H9 (cell line): Measurements from ENCODE around the gene STAT3. TPM values are rescaled to one million over a fixed set of nuclear protein-coding genes. Genes with fewer than 3 reads are reported as not detected.

Experiments used
- DNase-seq: peaks from one replicate; pipeline ENCODE4 v3.0.0-alpha.2; 2017
- H2AFZ ChIP-seq: one replicate; pipeline ENCODE4 v1.6.1; 2013; ENCODE audit warnings: mild to moderate bottlenecking, low read length, control low read depth, moderate library complexity
- H2AK5ac ChIP-seq: 2 replicates; pipeline ENCODE4 v1.6.1; 2013; ENCODE audit warnings: low read length, control low read depth, mixed read lengths; ENCODE audit not compliant: insufficient read length
- H2BK120ac ChIP-seq: one replicate; pipeline ENCODE4 v1.6.1; 2013; ENCODE audit warnings: low read depth, mild to moderate bottlenecking, low read length, control low read depth, inconsistent platforms; ENCODE audit not compliant: poor library complexity, severe bottlenecking
- H2BK12ac ChIP-seq: 2 replicates; pipeline ENCODE4 v1.6.1; 2013; ENCODE audit warnings: low read length, control low read depth, mixed read lengths, low read depth; ENCODE audit not compliant: insufficient read length
- H2BK15ac ChIP-seq: 2 replicates; pipeline ENCODE4 v1.6.1; 2013; ENCODE audit warnings: low read depth, low read length, control low read depth
- H2BK20ac ChIP-seq: one replicate; pipeline ENCODE4 v1.6.1; 2013; ENCODE audit warnings: low read depth, mild to moderate bottlenecking, low read length, control low read depth, inconsistent platforms; ENCODE audit not compliant: poor library complexity, severe bottlenecking
- H2BK5ac ChIP-seq: 2 replicates; pipeline ENCODE4 v1.6.1; 2013; ENCODE audit warnings: low read length, control low read depth, mixed read lengths; ENCODE audit not compliant: insufficient read length
- H3K14ac ChIP-seq: 2 replicates; pipeline ENCODE4 v1.6.1; 2013; ENCODE audit warnings: low read length, control low read depth; ENCODE audit not compliant: insufficient read depth
- H3K18ac ChIP-seq: 2 replicates; pipeline ENCODE4 v1.6.1; 2013; ENCODE audit warnings: low read depth, mild to moderate bottlenecking, mixed read lengths, low read length, control low read depth; ENCODE audit not compliant: insufficient read length
- H3K23ac ChIP-seq: 2 replicates; pipeline ENCODE4 v1.6.1; 2013; ENCODE audit warnings: low read length, control low read depth, mixed read lengths, low read depth; ENCODE audit not compliant: insufficient read length
- H3K23me2 ChIP-seq: 2 replicates; pipeline ENCODE4 v1.6.1; 2013; ENCODE audit warnings: low read depth, mild to moderate bottlenecking, mixed read lengths, low read length, control low read depth; ENCODE audit not compliant: insufficient read length, poor library complexity, severe bottlenecking
- H3K27ac ChIP-seq: 2 replicates; pipeline ENCODE4 v1.5.1; 2013; ENCODE audit warnings: low read length, control low read depth, mixed read lengths, low read depth; ENCODE audit not compliant: insufficient read length
- H3K27me3 ChIP-seq: 2 replicates; pipeline ENCODE4 v1.6.1; 2013; ENCODE audit warnings: low read length, control low read depth, inconsistent platforms; ENCODE audit not compliant: insufficient read depth
- H3K4ac ChIP-seq: 2 replicates; pipeline ENCODE4 v1.6.1; 2013; ENCODE audit warnings: low read depth, mild to moderate bottlenecking, control low read depth, inconsistent platforms, low read length, moderate library complexity
- H3K4me1 ChIP-seq: 2 replicates; pipeline ENCODE4 v1.6.1; 2013; ENCODE audit warnings: low read length, control low read depth, inconsistent platforms; ENCODE audit not compliant: insufficient read depth
- H3K4me2 ChIP-seq: 2 replicates; pipeline ENCODE4 v1.6.1; 2013; ENCODE audit warnings: low read length, control low read depth, mixed read lengths; ENCODE audit not compliant: insufficient read length, insufficient read depth
- H3K56ac ChIP-seq: 2 replicates; pipeline ENCODE4 v1.6.1; 2013; ENCODE audit warnings: low read depth, mild to moderate bottlenecking, mixed read lengths, low read length, control low read depth; ENCODE audit not compliant: insufficient read length
- H3K79me1 ChIP-seq: 2 replicates; pipeline ENCODE4 v1.6.1; 2013; ENCODE audit warnings: low read depth, mild to moderate bottlenecking, moderate library complexity, low read length, control low read depth, inconsistent platforms; ENCODE audit not compliant: insufficient read depth, poor library complexity, severe bottlenecking
- H3K79me2 ChIP-seq: 2 replicates; pipeline ENCODE4 v1.6.1; 2013; ENCODE audit warnings: low read length, control low read depth, inconsistent platforms; ENCODE audit not compliant: insufficient read depth
- H3K9ac ChIP-seq: 2 replicates; pipeline ENCODE4 v1.6.1; 2013; ENCODE audit warnings: low read length, control low read depth, mixed read lengths; ENCODE audit not compliant: insufficient read length; ENCODE audit errors: extremely low read depth
- H3K9me3 ChIP-seq: one replicate; pipeline ENCODE4 v1.6.1; 2013; ENCODE audit warnings: low read depth, low read length, inconsistent platforms; ENCODE audit not compliant: control insufficient read depth
- H3T11ph ChIP-seq: one replicate; pipeline ENCODE4 v1.6.1; 2013; ENCODE audit warnings: mild to moderate bottlenecking, low read length, control low read depth, inconsistent platforms
- H4K20me1 ChIP-seq: one replicate; pipeline ENCODE4 v1.6.1; 2013; ENCODE audit not compliant: control insufficient read depth, insufficient read length, insufficient read depth
- H4K5ac ChIP-seq: 2 replicates; pipeline ENCODE4 v1.6.1; 2013; ENCODE audit warnings: low read depth, mild to moderate bottlenecking, mixed read lengths, low read length, control low read depth; ENCODE audit not compliant: insufficient read length
- H4K8ac ChIP-seq: replicated peaks from 2 replicates; pipeline ENCODE4 v1.6.1; 2013; ENCODE audit warnings: low read length, control low read depth, mixed read lengths, low read depth; ENCODE audit not compliant: insufficient read length
- H4K91ac ChIP-seq: 2 replicates; pipeline ENCODE4 v1.6.1; 2013; ENCODE audit warnings: low read depth, mild to moderate bottlenecking, moderate library complexity, mixed read lengths, low read length, control low read depth; ENCODE audit not compliant: insufficient read length
- H3K27ac Mint-ChIP-seq, 3 experiments: 2 replicates in 2 of 3; 3 replicates in 1 of 3; pipeline ENCODE4 v1.8.0; 2020 to 2021; ENCODE audit warnings: mixed read lengths in 3 of 3, mild to moderate bottlenecking in 1 of 3, moderate library complexity in 1 of 3
- H3K27me3 Mint-ChIP-seq: 2 replicates; pipeline ENCODE4 v1.8.0; 2021; ENCODE audit warnings: low read depth, mild to moderate bottlenecking, moderate library complexity, mixed read lengths
- H3K36me3 Mint-ChIP-seq, 3 experiments: 2 replicates in 2 of 3; 3 replicates in 1 of 3; pipeline ENCODE4 v1.8.0; 2020 to 2021; ENCODE audit warnings: low read depth in 3 of 3, mixed read lengths in 3 of 3; ENCODE audit not compliant: insufficient read depth in 1 of 3
- H3K4me1 Mint-ChIP-seq, 2 experiments: 2 replicates each; pipeline ENCODE4 v1.8.0; 2020; ENCODE audit warnings: mixed read lengths in 2 of 2
- H3K4me3 Mint-ChIP-seq, 2 experiments: 2 replicates in 1 of 2; 3 replicates in 1 of 2; pipeline ENCODE4 v1.8.0; 2020 to 2021; ENCODE audit warnings: mild to moderate bottlenecking in 2 of 2, mixed read lengths in 2 of 2, moderate library complexity in 1 of 2
- H3K9me3 Mint-ChIP-seq, 2 experiments: 2 replicates in 1 of 2; 3 replicates in 1 of 2; pipeline ENCODE4 v1.8.0; 2020; ENCODE audit warnings: mild to moderate bottlenecking in 2 of 2, mixed read lengths in 2 of 2, moderate library complexity in 1 of 2
- WGBS: extraction: QIAGEN DNeasy Blood & Tissue Kit; methylation state at CpG from one replicate; pipeline ENCODE4 v1.1.7; 2013; ENCODE audit warnings: missing lambda C conversion rate, low lambda C conversion rate, mixed read lengths; ENCODE audit not compliant: insufficient read length; ENCODE audit errors: extremely low coverage; 5-methylcytosine and 5-hydroxymethylcytosine counted together
- total RNA-seq: library from RNA; stranded (reverse); gene quantifications from 2 replicates; pipeline ENCODE4 v1.2.1, GENCODE V29; 2021
- TF ChIP-seq, protein P1 (sequence below): fragments of 200-600 bp; sonication (generic); conservative IDR thresholded peaks from 3 replicates; pipeline ENCODE4 v1.8.0; 2021; ENCODE audit warnings: antibody characterized with exemption, mild to moderate bottlenecking

Gene STAT3
- total RNA-seq, 1 experiment from 2014 or later, result 83.2 TPM

DNA sequence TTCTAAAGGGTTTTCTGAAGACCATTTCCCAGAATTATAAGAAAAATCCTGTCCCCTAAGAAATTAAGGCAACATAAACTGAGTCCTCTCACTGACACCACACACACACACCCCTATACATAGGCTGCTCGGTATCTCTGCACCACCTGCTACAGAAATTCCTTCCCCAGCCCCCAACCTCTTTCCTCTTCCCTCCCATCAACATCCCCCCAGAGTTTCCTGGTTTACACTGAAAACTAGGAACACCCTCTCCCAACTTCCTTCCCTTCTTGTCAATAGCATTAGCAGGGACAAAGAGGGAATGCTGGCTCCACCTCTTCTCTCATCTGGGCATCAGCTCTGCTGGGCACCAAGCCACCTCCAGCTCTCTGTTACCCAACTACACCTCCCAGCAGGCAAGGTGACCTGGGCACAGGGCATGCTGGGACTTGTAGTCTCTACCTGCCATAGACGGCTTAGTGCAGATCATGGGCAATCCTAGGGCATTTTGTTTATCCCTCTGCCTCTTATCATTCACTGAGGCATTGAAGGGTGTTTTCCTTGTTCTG is 19.1 kb upstream of the STAT3 start:
- H3T11ph ChIP-seq, result no peak overlapping the region
- no peak overlapping the region for H2AFZ ChIP-seq
- no peak overlapping the region for H4K5ac ChIP-seq
- Mint-ChIP-seq H3K27me3 (no peaks in the 10 kb centered on the region), H3K4me1 (peaks cover 34 to 53% of the 10 kb centered on the region in 2 experiments), H3K27ac (peak overlapping the region in 2 of 3 experiments; percentile 36 to 87; a peak in 2 of 7 replicates), H3K4me3 (peak overlapping the region in 1 of 2 experiments; percentile 16; a peak in 1 of 5 replicates), H3K9me3 (no peaks in the 10 kb centered on the region), H3K36me3 (peaks cover 2 to 28% (median 21%) of the 10 kb centered on the region in 3 experiments; a peak in 6 of 7 replicates)
- H3K79me1 ChIP-seq, result no peaks in the 10 kb centered on the region
- H2AK5ac ChIP-seq, result no peak overlapping the region
- no peak overlapping the region for H2BK20ac ChIP-seq
- H3K9me3 ChIP-seq, result no peaks in the 10 kb centered on the region
- no peak overlapping the region for H4K91ac ChIP-seq
- H4K20me1 ChIP-seq, result no peaks in the 10 kb centered on the region
- no peak overlapping the region for H4K8ac ChIP-seq
- no peak overlapping the region for H2BK15ac ChIP-seq
- no peak overlapping the region for H2BK120ac ChIP-seq
- H3K4me1 ChIP-seq, result peaks cover 6% of the 10 kb centered on the region; the same call in 1 of the 2 replicates
- H3K27me3 ChIP-seq, result no peaks in the 10 kb centered on the region
- peak; percentile 91 for DNase-seq
- no peak overlapping the region for H3K9ac ChIP-seq
- H3K23me2 ChIP-seq, result no peaks in the 10 kb centered on the region
- H3K56ac ChIP-seq, result no peak overlapping the region
- H3K27ac ChIP-seq, result no peak overlapping the region
- no peak overlapping the region for H3K4me2 ChIP-seq
- no CpG with 5 or more reads among the region's 2 CpGs for WGBS
- TF ChIP-seq, protein P1, sequence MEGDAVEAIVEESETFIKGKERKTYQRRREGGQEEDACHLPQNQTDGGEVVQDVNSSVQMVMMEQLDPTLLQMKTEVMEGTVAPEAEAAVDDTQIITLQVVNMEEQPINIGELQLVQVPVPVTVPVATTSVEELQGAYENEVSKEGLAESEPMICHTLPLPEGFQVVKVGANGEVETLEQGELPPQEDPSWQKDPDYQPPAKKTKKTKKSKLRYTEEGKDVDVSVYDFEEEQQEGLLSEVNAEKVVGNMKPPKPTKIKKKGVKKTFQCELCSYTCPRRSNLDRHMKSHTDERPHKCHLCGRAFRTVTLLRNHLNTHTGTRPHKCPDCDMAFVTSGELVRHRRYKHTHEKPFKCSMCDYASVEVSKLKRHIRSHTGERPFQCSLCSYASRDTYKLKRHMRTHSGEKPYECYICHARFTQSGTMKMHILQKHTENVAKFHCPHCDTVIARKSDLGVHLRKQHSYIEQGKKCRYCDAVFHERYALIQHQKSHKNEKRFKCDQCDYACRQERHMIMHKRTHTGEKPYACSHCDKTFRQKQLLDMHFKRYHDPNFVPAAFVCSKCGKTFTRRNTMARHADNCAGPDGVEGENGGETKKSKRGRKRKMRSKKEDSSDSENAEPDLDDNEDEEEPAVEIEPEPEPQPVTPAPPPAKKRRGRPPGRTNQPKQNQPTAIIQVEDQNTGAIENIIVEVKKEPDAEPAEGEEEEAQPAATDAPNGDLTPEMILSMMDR, result no peak
- H3K79me2 ChIP-seq, result no peaks in the 10 kb centered on the region
- no peak overlapping the region for H3K23ac ChIP-seq
- H2BK5ac ChIP-seq, result no peak overlapping the region
- no peak overlapping the region for H3K4ac ChIP-seq
- H2BK12ac ChIP-seq, result no peak overlapping the region
- H3K14ac ChIP-seq, result no peak overlapping the region
- no peak overlapping the region for H3K18ac ChIP-seq
